GM19035 (cell line): ENCODE data around the gene IRF3.
"Not testable (repeated sequence)": the region's sequence is repeated elsewhere in the genome, so short reads cannot be mapped to it uniquely, and the experiment has no call there.

Experiments used
- ATAC-seq: cut with Tn5 transposase; IDR thresholded peaks from one replicate; pipeline ENCODE4 v1.9.1; 2021; ENCODE audit not compliant: unreplicated experiment

IRF3 gene

DNA sequence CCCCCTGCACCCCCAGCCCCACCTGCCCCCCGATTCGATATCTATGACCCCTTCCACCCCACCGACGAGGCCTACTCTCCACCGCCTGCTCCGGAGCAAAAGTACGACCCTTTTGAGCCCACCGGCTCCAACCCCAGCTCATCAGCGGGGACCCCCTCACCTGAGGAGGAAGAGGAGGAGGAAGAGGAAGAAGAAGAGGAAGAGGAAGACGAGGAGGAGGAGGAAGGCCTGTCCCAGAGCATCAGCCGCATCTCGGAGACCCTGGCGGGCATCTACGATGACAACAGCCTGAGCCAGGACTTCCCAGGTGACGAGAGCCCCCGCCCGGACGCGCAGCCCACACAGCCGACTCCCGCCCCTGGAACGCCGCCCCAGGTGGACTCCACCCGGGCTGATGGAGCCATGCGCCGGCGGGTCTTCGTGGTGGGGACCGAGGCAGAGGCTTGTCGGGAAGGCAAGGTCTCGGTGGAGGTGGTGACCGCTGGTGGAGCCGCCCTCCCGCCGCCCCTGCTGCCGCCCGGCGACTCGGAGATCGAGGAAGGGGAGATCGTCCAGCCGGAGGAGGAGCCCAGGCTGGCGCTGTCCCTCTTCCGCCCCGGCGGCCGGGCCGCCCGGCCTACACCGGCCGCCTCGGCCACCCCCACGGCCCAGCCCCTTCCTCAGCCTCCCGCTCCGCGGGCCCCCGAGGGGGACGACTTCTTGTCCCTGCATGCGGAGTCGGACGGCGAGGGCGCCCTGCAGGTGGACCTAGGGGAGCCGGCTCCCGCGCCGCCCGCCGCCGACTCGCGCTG, 14.4 kb downstream of the IRF3 start:
- ATAC-seq = no peak

DNA sequence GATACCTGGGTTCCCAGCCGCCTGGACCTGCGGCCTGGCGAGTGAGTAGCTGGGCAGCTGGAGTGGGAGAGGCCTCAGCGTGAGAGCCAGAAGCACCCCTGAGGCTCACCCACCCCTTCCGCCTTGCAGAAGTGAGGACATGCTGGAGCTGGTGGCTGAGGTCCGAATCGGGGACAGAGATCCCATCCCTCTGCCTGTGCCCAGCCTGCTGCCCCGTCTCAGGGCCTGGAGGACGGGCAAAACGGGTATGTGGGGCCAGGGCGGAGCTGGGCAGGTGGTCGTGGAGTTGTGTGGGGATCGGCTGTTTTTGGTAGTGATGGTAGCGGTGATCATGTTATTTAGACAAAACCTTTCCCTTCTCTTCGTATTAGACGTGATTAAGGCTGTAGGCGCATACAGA, 19.1 kb downstream of the IRF3 start:
- no peak for ATAC-seq

DNA sequence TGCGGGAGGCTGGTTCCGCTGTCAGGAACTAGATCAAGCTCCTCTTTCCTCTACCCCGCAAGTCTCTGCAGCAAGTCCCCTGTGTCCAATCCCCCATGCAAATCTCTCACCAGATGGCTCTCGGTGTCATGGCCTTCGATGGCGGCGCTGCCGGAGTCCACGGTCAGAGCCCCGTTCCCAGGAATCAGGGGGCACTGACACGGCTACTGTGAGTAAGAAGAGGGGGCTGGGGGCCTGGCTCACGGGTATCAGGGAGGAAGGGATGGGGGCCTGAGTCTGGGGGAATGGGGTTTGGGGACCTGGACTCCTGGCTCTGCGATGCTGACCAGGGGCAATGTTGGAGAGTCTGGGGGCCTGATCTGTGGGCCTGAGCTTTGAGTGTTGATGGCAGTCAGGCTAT, 19.7 kb downstream of the IRF3 start:
- ATAC-seq = no peak

DNA sequence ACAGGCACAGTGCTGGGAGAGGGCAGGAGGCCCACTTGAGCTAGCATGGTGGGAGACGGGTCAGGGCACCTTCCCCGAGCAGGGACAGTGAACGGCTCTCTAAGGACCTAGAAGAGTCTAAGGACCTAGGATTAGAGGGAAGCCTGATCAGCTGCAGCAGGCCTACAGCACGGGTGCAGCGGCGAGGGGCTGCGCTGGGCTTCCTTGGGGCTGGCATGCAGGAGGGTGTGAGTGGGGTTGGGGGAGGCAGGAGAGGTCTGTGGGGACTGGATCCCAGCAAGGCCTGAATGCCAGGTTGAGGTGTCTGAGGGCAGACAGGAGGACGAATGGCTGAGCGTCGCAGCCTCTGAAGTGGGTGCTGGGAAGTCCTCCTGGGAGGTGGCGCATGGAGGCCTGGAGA, 20.1 kb downstream of the IRF3 start:
- no peak for ATAC-seq

DNA sequence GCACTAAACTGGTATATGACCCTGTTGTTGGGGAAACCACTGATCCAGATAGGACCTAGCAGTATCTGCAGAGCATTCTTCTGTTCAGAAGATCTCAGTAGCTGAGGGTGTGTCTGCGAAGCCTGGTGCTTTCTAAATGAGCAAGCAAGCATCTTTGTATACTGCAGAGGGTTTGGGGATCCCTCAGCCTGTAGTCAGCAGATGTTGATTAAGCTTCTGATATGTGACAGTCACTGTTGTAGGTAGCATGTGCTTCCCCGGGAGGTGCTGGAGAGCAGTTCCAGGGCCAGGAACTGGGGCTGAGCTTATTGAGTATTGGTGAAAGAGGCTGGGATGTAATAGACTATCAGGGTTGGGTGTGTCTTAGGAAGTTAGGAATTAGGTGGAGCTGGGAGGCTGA, 22.2 kb downstream of the IRF3 start:
- no peak for ATAC-seq

DNA sequence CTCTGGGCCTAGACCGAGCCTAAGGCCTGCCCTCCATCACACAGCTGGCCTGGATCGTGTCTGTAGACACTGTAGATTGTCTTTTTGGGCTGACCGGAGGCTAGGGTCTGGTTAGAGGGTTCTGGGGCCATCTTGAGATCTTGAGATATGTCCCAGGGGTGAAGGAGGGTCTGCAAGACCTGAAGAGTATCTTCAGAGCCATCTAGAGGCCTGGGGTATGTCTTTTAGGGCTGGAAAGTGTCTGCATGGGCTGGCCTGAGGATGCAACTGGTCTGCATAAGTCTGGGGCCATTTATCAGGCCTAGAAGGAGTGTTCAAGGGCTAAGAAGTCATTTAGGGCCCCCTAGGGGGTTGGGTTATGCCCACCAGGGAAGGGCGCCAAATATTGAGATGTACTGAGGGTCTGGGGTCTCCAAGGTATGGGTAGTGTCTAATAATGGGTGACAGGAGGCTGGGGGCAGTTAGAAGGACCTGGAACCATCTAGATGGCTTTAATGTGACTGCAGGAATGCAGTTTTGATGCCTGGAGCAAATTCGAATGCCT, 23.1 kb downstream of the IRF3 start:
- ATAC-seq = no peak

DNA sequence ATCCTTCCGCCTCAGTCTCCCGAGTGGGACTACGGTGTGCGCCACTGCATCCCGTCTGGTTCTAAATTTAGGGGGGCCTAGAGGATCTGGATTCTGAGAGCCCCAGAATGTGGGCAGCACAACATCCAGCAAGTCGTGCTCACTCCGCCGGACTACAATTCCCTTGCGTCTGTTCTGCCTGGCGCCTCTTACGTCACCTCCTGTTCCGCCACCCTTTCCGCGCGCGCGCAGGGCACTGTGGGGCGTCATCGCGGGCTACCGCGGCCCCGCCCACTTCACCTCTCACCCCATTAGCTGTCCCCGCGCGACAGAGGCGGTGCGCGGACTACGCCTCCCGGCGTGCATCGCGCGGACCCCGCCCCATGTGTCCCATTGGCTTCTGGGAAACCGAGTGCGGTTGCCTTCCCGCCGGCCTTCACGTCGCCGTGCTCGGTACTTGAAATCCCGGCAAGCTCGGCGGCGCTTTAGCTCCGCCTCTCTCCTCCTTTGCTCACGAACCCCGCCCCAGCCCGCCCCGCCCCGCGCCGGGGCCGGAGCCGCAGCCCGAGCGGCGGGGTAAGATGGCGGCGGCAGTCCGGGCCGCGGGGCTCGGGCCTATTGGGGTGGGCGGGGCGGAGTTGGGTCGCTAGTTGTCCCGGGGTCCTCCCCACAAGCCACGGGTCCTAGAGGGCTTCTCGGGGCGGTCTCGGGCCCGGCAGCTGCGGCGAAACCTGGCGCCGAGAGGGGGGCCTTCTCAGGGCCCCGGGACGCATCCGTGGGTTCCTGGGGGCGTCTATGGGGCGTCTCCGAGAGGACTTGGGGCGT, 23.8 kb downstream of the IRF3 start, which contains the start of gene SCAF1:
Gene SCAF1 (plus strand): TSS at position 522 of the 804 bp plus-strand sequence. CDS start 2,818 bp downstream, outside the sequence.
- peak; percentile 63 for ATAC-seq

GRCh38 chr19:49640113-49640898, 25.4 kb downstream of the IRF3 start, which contains the start of gene RRAS:
Gene RRAS (minus strand): TSS chr19:49640143. CDS start chr19:49640098, 45 bp downstream.
- peak; percentile 53 for ATAC-seq

- ATAC-seq = no peak
Observed at GRCh38 chr19:49639401-49640112, 26.1 kb downstream of the IRF3 start.

DNA sequence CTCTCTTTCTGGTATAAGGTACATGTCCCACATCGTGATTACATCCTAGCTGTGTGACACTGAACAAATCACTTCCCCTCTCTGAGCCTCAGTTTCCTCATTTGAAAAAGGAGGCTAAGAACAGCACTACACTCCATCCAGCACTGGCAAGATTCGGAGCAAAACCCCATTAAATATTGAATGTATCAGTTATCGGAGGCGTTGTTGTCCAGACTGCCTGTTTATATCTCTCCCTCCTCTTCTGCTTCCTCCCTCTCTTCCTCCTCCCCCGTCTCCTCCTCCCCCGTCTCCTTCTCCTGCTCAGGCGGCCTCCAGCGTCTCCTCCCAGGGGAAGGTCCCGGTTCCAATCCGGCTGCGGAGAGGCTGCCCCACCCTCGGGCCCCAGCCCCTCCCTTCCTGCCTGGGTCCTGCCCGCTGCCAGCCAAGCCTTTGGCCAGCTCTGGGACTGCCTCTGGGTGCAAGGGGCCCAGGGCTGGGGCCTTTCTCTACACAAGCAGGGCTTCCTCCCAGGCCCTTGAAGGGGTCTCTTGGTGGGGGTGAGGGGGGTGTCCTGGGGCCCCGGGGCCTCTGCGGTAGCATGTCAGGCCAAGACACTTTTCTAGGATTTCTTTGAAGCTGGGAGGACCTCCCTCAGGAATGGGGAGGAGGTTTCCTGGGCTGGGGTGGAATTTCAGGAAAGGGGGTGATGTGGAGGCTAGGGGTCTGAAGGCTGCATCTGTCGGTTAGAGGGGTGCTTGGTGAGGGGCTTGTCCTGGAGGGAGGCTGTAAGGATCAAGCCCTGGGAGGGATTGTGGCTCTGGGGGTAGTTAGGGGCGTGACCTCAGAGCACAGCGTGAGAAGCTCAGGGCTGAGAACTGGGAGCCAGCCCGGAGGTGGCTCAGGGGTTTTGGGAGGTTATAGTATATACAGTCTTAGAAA, 27.6 kb downstream of the IRF3 start:
- no peak for ATAC-seq

- ATAC-seq = no peak
Observed at GRCh38 chr19:49636233-49636932, 29.3 kb downstream of the IRF3 start.

DNA sequence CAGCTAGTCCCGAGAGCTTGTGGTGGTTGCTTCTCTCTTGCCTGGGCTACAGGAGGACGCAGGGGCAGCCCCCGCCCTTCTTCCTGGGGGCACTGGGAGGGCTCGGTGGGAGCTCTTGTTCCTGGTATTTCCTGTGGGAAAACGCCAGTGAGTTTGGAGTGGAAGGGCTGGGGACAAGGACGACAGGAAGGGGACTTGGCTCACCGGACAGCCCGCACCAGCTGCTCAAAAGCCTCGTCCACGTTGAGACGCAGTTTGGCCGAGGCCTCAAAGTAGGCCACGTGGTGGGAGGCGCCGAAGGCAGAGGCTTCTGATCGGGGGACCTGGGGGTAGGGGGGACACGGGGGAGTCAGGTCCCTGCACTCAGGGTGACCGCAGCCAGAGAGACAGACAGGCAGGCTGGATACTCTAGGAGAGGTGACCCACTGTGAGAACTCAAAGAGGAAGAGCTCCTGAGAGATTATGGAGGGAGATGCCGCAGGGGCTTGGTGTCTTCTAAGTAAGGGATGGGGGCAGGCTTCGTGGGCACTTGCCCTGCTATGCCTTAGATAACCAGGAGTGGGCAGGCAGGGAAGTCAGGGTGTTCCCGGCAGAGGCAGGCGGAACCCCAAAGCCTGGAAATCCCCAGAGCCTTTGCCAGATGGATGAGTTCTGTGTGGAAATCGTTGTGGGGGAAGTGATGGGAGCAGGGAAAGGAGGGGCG, 30.0 kb downstream of the IRF3 start:
- no peak for ATAC-seq

DNA sequence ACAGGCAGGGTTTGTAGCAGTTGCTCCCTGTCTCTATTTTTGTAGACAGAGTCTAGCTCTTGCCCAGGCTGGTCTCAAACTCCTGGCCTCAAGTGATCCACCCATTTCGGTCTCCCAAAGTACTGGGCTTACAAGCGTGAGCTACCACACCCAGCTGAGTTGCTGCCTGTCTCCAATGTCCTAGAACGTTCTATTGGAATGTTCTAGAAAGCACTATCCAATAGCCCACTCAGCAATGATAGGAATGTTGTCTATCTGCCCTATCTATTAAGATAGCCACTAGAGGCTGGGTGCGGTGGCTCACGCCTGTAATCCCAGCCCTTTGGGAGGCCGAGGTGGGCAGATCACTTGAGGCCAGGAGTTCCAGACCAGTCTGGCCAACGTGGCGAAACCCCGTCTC, 32.4 kb downstream of the IRF3 start:
- not testable (repeated sequence) for ATAC-seq

- ATAC-seq = no peak
Observed at GRCh38 chr19:49632576-49632975, 33.1 kb downstream of the IRF3 start.

GRCh38 chr19:49631610-49632192, 34.0 kb downstream of the IRF3 start:
- ATAC-seq = no peak

DNA sequence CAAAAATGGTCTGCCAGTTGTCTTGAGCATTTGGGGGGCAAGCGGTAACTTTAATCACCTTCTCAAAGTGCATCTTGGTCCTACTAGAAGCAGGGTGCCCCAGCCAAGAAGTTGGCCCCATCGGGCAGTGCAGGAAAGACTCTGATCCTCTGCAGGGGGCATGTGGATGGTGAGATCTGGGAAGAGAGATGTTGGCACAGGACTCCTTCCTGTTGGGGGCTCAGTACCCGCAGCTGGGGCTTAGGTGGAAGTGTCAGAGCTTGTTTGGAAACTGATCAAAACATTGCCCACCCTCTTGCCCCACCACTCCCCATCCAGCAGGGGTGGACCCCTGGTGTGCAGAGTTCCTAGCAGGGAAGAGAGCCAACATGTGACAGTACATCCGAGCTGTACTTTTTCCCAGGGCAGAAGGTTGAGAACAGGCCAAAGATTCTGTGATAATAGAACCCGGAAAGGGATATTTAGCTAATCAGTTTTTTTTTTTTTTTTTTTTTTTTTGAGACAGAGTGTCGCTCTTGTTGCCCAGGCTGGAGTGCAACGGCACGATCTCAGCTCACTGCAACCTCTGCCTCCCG, 34.6 kb downstream of the IRF3 start:
- no peak for ATAC-seq

DNA sequence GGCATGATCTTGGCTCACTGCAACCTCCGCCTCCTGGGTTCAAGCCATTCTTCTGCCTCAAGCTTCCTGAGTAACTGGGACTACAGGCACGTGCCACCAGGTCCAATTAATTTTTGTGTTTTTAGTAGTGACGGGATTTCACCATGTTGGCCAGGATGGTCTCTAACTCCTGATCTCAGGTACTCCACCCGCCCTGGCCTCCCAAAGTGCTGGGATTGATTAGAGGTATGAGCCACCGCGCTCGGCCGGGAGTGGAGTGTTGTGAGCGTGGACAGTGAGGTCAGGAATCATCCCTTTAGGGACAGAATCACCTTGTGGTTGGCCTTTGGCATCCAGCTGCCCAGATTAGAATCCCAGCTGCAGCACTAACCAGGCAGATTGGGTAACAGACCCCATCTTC, 36.0 kb downstream of the IRF3 start:
- ATAC-seq = no peak
